RWPE1 (cell line): ENCODE results near the gene TM4SF18.

Experiments used
- CTCF ChIA-PET: fragments of 350-600 bp; sonication (Branson Sonifier 250); formaldehyde crosslinking; extraction: SDS; loops from one replicate; lab custom pipeline; 2021; lab: Yijun Ruan, JAX
- POLR2A ChIA-PET: fragments of 400-600 bp; formaldehyde crosslinking; extraction: SDS; loops from one replicate; lab custom pipeline; 2020; ENCODE audit warnings: antibody characterized with exemption; ENCODE audit not compliant: low non-redundant PET; lab: Yijun Ruan, JAX
- DNase-seq: peaks from one replicate; pipeline ENCODE4 v3.0.0; 2012; ENCODE audit warnings: low spot score
- H3K27ac ChIP-seq: fragments of 450-650 bp; 2 replicates; pipeline ENCODE4 v1.5.1; 2017
- CTCF ChIP-seq: fragments of 450-650 bp; conservative IDR thresholded peaks from 2 replicates; pipeline ENCODE4 v1.5.1; 2017; ENCODE audit warnings: low read depth, mild to moderate bottlenecking

TM4SF18 gene

GRCh38 chr3:149356630-149357029, 23.2 kb upstream of the TM4SF18 start:
- no peak for TF ChIP-seq CTCF
- H3K27ac ChIP-seq: no peak overlapping the region
- CTCF ChIA-PET: interaction anchor here (0.5 kb wide), 1 partner anchor 174 kb away, joined by 3 read pairs; no protein-coding TSS in a partner anchor
- DNase-seq: no peak
- POLR2A ChIA-PET: no interaction called here

- no peak overlapping the region for H3K27ac ChIP-seq
- no peak for DNase-seq
- ChIA-PET POLR2A (no interaction called here), CTCF (interaction anchor here (0.5 to 0.6 kb wide), 2 partner anchors 131 to 174 kb away, joined by 3 read pairs; no protein-coding TSS in a partner anchor)
- TF ChIP-seq CTCF: no peak
Observed at GRCh38 chr3:149356044-149356592, 22.7 kb upstream of the TM4SF18 start.

- H3K27ac ChIP-seq: no peak overlapping the region
- no peak for TF ChIP-seq CTCF
- ChIA-PET CTCF (interaction anchor here (0.6 to 1.2 kb wide), 4 partner anchors 8 to 321 kb away, joined by 3 read pairs; no protein-coding TSS in a partner anchor), POLR2A (no interaction called here)
- no peak for DNase-seq
Observed at GRCh38 chr3:149353581-149354184, 20.2 kb upstream of the TM4SF18 start.

- peak; percentile 85 for DNase-seq
Observed at GRCh38 chr3:149352556-149352955, 19.1 kb upstream of the TM4SF18 start.

GRCh38 chr3:149343951-149344350, 10.5 kb upstream of the TM4SF18 start:
- DNase-seq: peak; percentile 24
- no peak overlapping the region for H3K27ac ChIP-seq
- ChIA-PET CTCF (interaction anchor here (0.6 kb wide), 1 partner anchor 128 kb away, joined by 3 read pairs; no protein-coding TSS in a partner anchor), POLR2A (no interaction called here)
- TF ChIP-seq CTCF: no peak

More at GRCh38 chr3:149352556-149352955, 19.1 kb upstream of the TM4SF18 start:
- TF ChIP-seq CTCF: peak; percentile 76
- CTCF ChIA-PET: interaction anchor here (0.7 to 1.4 kb wide), 6 partner anchors 9 to 141 kb away, joined by 3 to 6 read pairs (median 3); no protein-coding TSS in a partner anchor
- POLR2A ChIA-PET: no interaction called here
- no peak overlapping the region for H3K27ac ChIP-seq
